Breast epithelium (tissue), 3 donors: ENCODE data around the gene MTG1.

Source experiments
- POLR2A ChIP-seq: fragments of 450-650 bp; IDR thresholded peaks from one replicate; pipeline ENCODE4 v1.6.1; 2016; ENCODE audit warnings: antibody characterized with exemption, mild to moderate bottlenecking, moderate library complexity
- TF ChIP-seq, protein P1 (sequence below), 3 donors: fragments of 450-650 bp; IDR thresholded peaks; one replicate each; pipeline ENCODE4 v1.5.1; 2016 to 2017; ENCODE audit warnings: antibody characterized with exemption in 3 of 3, mild to moderate bottlenecking in 3 of 3, moderate library complexity in 3 of 3

DNA sequence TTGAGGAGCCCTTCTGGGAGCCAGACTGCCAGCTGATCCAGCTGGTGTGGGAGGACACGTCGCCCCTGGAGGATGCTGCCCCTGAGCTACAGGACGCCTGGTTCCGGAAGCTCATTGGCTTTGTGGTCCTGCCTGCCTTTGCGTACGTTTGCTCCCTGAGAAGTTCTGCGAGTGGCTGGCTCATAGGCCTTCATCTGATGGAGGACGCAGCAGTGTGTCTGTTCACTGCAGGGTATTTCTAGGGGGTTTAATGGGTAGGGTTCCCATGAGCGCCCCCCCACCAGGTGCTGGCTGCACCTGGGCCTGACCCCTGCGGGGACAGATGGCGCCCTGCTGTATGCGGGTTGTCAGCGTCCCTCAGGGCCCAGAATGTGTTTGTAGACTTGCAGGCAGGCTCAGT lies 9.9 kb upstream of the MTG1 start:
- TF ChIP-seq, protein P1, sequence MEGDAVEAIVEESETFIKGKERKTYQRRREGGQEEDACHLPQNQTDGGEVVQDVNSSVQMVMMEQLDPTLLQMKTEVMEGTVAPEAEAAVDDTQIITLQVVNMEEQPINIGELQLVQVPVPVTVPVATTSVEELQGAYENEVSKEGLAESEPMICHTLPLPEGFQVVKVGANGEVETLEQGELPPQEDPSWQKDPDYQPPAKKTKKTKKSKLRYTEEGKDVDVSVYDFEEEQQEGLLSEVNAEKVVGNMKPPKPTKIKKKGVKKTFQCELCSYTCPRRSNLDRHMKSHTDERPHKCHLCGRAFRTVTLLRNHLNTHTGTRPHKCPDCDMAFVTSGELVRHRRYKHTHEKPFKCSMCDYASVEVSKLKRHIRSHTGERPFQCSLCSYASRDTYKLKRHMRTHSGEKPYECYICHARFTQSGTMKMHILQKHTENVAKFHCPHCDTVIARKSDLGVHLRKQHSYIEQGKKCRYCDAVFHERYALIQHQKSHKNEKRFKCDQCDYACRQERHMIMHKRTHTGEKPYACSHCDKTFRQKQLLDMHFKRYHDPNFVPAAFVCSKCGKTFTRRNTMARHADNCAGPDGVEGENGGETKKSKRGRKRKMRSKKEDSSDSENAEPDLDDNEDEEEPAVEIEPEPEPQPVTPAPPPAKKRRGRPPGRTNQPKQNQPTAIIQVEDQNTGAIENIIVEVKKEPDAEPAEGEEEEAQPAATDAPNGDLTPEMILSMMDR (IDR thresholded peaks at IDR 0.05): no peak
- TF ChIP-seq POLR2A: no peak
